B cell (primary cell): ENCODE results near the gene PLPP4.

Experiments
- CTCF ChIP-seq: fragments of 200-600 bp; IDR thresholded peaks from one replicate; pipeline ENCODE4 v1.8.0; 2022; ENCODE audit warnings: antibody characterized with exemption, mild to moderate bottlenecking
- EZH2 ChIP-seq: IDR thresholded peaks from 2 replicates; pipeline ENCODE4 v1.6.1; 2012; ENCODE audit warnings: borderline replicate concordance, low read depth, mild to moderate bottlenecking, moderate library complexity, low read length; ENCODE audit not compliant: insufficient read depth, poor library complexity, severe bottlenecking

GRCh38 chr10:120607710-120608703 is 151.0 kb downstream of the PLPP4 start:
- TF ChIP-seq EZH2 (no peak), CTCF (no peak)
